ENCODE results near the gene CST6.
A peak's percentile ranks its signal among the peaks of the same experiment; 100 is the strongest.
"Not testable (repeated sequence)": the region's sequence is repeated elsewhere in the genome, so short reads cannot be mapped to it uniquely, and the experiment has no call there.

CST6 gene

DNA sequence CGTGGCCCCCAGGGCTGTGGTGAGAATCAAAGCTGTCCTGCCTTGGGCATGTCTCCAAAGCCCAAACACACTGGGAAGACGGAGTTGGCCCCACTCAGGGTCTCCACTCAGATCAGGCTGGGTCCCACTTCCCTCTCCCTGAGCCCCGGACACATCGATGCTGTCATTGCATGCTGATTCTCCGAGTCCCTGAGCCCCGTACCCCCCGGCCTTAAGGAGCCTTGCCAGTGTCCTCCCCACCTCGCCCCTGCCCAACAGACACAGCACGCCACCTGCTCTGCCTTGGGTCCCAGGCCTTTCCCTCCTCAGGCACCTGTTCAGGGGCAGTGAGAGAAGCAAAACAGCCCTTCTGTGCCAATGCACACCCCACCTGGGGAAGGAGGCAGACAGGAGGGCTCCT lies 24.5 kb upstream of the CST6 start:
- DNase-seq = no peak

DNA sequence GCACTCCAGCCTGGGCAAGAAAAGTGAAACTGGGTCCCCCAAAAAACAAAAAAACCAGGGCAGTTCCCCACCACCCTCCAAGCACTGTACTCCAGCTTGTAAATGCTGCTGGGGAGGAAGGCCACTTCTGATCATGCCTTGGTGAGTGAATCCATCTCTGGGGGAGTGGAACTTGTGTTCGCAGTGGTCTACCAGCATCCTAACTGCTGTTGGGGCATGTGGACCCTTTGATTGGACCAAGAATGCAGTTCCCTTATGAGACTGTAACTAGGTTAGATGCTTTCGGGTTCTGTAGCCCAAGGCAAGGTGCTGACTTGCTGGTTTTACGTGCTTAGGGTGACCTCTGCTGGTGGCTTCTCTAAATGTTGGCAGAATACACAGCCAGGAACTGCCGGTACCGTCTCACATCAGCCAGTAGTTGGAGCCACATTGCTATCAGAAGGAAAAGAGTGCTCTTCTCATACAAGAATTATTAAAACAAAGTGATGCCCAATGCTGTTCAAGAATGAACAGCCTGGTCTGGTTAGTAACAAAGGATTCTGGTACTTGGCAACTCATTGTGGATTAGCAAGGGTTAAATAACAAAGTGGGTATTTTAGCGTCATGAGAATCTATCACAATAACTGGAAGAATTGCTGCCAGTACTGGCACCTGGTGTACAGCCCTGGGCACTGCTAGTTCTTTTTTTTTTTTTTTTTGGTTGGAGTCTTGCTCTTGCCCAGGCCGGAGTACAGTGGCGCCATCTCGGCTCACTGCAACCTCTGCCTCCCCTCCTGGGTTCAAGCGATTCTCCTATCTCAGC lies 22.8 kb upstream of the CST6 start:
- DNase-seq = peak; percentile 73 to 79

GRCh38 chr11:65992056-65992455 lies 19.8 kb upstream of the CST6 start:
- no peak for DNase-seq

DNA sequence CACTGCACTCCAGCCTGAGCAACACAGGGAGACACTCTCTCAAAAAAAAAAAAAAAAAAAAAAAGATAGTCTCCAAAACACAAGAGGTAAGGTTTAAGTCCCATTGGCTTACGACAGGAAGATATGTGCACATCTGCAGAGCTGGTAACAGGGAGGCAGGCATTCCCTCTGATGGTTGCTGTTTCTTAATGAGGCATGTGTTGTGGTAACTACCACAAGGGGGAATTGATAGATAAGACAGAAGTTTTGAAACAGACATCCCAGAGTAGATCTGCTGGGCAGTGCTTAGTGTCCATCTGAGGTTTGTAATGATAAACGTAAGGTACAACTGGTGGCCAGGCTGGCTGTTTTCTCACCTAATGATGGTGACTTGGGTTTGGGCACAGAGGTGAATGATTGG lies 14.5 kb upstream of the CST6 start:
- DNase-seq = no peak

GRCh38 chr11:66001942-66002647 lies 9.7 kb upstream of the CST6 start, which contains the start of the genes BANF1 and EIF1AD:
TSS of gene BANF1 (plus strand) at chr11:66002503. CDS start at chr11:66003251, 748 bp downstream.
TSS of gene EIF1AD (minus strand) at chr11:66002157. CDS start at chr11:66000389, 1,768 bp downstream.
- peak; percentile 83 to 92 for DNase-seq

DNA sequence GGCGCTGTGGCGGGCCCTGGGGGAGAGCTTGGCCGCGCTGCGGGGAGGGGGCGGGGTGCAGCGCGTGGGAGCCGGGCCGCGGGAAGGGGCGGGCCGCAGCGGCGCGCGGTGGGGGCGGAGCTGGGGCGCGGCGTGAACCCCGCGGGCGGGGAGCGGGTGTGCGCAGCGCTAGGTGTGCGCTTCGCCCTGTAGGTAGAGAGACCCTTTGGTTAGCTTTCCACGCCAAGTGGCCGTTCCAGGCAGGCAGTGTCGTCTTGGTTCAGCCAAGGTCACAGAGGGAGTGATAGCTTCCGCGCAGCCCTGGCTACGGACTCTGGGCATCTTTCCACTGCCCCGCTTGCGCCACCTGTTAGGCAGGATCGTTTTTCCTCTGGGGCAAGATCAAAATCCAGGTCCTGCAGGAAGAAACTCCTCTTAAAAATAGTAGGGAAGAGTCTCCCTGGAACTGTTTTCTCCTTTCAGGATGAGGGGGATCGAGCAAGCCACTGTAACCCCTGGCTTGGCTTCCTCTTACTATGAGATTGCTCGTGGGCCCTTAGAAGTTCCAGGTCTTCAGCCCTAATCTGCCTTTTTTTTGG lies 9.1 kb upstream of the CST6 start:
- peak in 1 of 2 experiments; percentile 51 for DNase-seq

- DNase-seq = no peak
Measured at GRCh38 chr11:66003291-66003690, 8.5 kb upstream of the CST6 start.

DNA sequence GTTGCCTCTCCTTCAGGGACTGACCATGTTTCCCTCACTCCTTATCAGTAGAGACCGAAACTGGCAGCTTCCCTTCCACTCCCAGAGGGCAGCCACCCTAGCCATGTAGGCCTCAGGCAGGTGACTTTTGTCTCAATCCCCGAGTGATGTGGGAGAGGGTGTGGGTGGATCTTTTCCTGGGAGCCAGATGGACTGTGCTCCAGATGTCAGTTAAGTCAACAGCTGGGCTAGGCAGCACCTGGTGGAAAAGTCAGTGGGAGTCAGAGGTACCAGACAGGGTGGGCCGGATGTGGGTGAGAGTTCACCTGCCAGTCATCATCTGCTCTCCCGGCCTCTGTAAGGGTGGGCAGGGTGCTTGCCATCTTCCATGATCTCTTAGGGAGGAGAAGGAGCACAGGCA lies 7.6 kb upstream of the CST6 start:
- no peak for DNase-seq

DNA sequence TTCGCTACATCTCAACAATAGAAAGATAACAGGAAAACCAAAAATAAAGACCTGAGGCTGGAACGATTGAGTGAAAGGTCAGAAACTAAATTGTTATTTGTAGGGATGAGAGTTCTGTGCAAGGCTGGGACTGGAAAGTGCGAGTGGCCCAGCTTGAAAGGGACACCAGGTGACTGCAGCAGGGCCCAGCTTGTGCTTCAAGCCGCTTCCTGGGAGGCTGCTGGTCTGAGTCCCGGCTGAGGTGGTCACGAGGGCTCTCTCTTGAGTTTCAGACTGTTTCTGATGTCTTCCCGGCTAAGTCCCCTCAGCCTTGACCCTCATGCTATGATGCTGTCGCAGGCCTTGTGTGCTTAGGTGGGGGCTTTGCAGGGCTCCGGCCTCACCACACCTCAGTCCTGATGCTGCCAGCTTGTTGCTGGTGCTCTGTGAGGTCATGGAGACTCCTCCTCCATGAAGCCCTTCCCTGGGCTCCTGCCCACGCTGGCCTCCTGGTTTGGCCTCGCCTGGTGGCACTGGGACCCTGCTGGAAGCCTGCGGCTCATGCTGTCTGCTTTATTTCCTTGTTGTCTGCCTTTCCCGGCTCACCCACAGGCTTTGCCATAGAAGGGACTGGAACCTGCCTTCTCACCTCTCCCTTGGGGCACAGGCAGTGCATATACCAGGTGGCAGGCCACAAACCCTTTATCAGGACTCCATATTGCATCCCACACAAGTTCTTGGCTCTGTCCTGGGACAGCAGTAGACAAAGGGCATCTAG lies 5.5 kb upstream of the CST6 start:
- DNase-seq = no peak

DNA sequence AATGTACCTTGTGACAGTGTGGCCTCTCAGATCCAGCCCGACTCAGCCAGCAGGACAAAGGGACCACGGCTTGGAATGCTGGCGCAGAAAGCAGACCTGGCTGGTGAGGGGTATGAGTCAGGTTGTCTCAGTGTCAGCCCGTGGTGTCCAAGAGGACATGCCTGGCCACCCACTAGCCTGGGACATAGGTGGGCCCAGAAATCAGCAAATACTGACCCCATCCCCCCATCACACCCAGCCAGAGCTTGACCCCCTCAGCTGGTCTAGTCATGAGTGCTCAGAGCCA lies 5.0 kb upstream of the CST6 start:
- DNase-seq = no peak

DNA sequence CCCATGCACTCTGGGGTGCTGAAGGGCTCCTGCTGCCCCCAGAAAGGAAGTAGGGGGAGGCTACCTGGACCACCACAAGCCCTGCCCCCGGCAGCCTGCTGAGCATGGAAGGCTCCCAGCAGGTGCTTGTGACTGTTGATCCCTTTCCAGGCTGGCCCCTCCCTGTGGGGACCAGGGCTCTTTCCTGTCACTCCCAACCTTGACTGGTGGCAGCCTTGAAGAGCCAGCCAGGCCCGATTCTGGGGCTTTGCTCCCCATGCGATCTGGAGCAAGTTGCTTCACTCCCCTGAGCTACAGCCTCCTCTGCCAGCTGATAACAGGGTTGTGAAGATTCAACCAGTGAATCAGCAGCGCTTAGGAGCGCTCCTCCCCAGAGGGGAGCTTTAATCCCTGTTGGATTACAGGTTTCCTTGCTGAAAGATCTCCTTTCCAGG lies 4.6 kb upstream of the CST6 start:
- DNase-seq = no peak

DNA sequence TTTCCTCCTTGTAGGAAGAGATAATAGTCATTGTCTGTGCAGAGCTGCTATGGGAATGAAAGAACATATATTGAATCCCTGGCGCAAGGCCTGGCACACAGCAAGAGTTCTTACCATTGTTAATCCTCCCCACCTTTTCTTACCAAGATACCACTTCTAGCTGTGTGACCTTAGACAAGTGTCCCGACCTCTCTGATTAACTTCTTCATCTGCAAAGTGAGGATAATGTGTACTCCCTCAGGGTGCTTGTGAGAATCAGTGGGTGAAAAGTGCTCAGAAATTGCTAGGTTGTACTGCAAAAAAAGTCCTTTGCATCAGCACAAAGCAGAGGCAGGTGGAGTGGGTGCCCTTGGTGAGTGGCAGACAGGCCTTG lies 3.7 kb upstream of the CST6 start:
- DNase-seq = no peak

DNA sequence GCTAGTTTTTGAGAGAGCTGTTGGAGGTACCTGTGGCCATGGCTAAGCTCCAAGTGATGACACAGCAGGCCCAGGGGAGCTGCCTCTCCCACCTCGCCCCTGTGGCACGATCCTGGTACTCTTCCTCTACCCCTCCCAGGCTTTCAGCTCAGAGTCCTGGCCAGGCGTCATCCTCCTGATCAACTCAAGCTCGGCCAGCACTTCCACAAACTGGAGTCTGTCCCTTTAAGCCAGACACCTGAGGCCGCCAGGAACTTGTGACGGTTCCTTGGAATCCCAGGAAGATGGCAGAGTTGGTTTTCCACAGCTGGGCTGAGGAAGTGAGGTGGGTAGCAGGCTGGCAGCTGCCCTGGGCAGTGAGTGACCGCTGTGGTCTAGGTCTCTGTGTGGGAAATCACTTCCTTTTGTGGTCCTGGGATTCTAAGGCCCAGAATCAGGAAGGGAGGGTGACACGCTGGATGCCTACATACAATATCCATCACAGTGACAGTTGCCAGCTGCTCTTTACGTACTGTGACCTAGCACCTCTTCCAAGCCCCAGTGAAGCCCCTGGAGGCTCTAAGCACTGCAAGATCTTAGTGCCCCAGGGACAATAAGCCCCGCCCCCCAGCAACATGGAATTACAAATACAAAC lies 3.2 kb upstream of the CST6 start:
- DNase-seq = no peak

DNA sequence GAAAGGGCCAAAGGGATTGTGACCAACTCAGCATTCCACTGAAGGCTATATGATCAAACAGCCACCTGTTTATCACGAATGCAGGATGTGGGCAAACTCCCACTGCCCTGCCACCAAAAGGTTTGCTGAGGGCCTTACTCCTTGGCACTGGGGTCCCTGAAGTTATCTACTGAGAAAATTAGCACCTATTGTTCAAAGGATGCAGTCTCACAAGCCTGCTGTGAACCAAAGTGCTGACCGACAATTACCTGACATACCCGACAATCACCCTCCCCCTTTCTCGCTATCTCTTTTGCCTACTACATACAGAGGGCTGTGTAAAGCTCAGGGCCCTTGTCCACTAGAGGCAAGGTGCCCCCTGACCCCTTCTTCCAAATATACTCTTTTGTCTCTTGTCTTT lies 1.8 kb upstream of the CST6 start:
- not testable (repeated sequence) for DNase-seq

GRCh38 chr11:66011239-66011784 lies 496 bp upstream of the CST6 start:
- no peak for DNase-seq

- no peak for DNase-seq
Measured at GRCh38 chr11:66012371-66012945, 650 bp downstream of the CST6 start.

GRCh38 chr11:66012946-66013761 lies 1.3 kb downstream of the CST6 start:
- DNase-seq = no peak

GRCh38 chr11:66013762-66014100 lies 1.9 kb downstream of the CST6 start:
- no peak for DNase-seq

DNA sequence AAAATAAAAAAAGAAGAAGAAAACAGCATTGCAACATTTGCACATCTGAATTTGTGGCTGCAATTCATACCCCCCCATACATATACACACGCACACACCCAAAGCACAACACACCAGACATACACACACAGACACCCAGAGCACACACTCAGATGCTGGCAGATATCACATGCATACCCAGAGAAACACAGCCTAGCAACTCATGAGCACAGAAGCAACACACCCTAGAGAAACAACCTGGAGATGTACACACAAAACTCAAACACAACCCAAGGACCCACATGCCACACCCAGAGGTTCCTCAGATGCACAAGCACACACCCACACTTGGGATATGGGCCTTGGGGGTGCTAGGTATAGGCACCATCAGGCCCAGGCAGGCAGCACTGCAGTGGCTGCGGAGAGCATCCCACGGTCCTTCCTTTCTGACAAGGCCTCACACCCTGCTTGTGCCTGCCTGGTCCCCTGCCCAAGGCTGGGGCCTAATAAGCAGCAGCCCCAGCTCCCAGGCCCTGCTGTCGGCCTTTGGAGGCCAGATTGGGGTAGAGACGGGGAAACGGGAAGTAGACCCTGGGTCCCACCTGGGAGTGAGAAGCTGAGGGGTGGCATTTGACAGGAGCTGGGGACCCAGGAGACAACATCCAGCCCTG lies 3.1 kb downstream of the CST6 start:
- no peak for DNase-seq

- no peak for DNase-seq
Measured at GRCh38 chr11:66015454-66015881, 3.7 kb downstream of the CST6 start.

Data from NCI-H187 (cell line).